AG04450 (cell line): ENCODE measurements around the gene CA11. TPM values are rescaled to one million over a fixed set of nuclear protein-coding genes. Genes with fewer than 3 reads are reported as not detected.
A peak's percentile ranks its signal among the peaks of the same experiment; 100 is the strongest.

Source experiments
- CTCF ChIA-PET: fragments of 300-600, 350-600 bp; formaldehyde crosslinking; extraction: SDS; loops from one replicate; lab custom pipeline; 2022; ENCODE audit warnings: antibody characterized with exemption, inconsistent platforms; lab: Charles Lee
- POLR2A ChIA-PET: fragments of 350-600 bp; formaldehyde crosslinking; extraction: SDS; loops from one replicate; lab custom pipeline; 2021; ENCODE audit warnings: antibody characterized with exemption, inconsistent platforms; lab: Yijun Ruan, JAX
- DNase-seq: peaks from one replicate; pipeline ENCODE4 v3.0.0-alpha.2; 2011; ENCODE audit warnings: low read depth, low spot score
- H3K27ac ChIP-seq: one replicate; pipeline ENCODE4 v1.5.1; 2012; ENCODE audit warnings: low read depth, low read length, control low read depth
- H3K27me3 ChIP-seq: one replicate; pipeline ENCODE4 v1.6.0; 2012; ENCODE audit warnings: low read length; ENCODE audit not compliant: control insufficient read depth, insufficient read depth
- H3K4me3 ChIP-seq: 2 replicates; pipeline ENCODE4 v1.5.1; 2011; ENCODE audit warnings: mild to moderate bottlenecking, low read depth, low read length, control low read depth
- H3K9me3 ChIP-seq: 2 replicates; pipeline ENCODE4 v1.5.1; 2012; ENCODE audit warnings: low read length; ENCODE audit not compliant: control insufficient read depth, insufficient read depth
- polyA plus RNA-seq: library from polyadenylated mRNA; depleted of rRNA; stranded (reverse); fragments of >200 nt; gene quantifications from 2 replicates; pipeline ENCODE4 v1.2.3, GENCODE V29; 2011; rRNA removed
- TF ChIP-seq, protein P1 (sequence below): IDR thresholded peaks from 2 replicates; pipeline ENCODE4 v1.5.1; 2011; ENCODE audit warnings: low read depth, low read length, control low read depth, inconsistent platforms

CA11 gene
- polyA plus RNA-seq, 1 experiment, result 3.7 TPM

DNA sequence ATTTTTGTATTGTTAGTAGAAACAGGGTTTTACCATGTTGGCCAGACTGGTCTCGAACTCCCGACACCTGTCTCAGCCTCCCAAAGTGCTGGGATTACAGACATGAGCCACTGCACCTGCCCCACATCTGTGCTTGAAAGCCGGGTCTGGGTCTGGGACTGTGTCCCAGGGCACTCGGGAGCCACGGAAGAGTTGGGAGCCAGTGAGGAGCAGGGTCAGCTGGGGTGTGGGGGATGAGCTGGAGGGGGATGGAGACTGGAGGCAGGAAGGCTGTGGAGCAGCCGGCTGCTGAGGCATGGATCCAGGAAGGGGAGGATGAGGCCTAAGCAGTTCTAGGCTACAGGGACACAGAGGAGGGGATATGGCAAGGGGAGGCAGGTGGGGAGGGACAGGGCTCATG lies 50.2 kb downstream of the CA11 start:
- TF ChIP-seq, protein P1, sequence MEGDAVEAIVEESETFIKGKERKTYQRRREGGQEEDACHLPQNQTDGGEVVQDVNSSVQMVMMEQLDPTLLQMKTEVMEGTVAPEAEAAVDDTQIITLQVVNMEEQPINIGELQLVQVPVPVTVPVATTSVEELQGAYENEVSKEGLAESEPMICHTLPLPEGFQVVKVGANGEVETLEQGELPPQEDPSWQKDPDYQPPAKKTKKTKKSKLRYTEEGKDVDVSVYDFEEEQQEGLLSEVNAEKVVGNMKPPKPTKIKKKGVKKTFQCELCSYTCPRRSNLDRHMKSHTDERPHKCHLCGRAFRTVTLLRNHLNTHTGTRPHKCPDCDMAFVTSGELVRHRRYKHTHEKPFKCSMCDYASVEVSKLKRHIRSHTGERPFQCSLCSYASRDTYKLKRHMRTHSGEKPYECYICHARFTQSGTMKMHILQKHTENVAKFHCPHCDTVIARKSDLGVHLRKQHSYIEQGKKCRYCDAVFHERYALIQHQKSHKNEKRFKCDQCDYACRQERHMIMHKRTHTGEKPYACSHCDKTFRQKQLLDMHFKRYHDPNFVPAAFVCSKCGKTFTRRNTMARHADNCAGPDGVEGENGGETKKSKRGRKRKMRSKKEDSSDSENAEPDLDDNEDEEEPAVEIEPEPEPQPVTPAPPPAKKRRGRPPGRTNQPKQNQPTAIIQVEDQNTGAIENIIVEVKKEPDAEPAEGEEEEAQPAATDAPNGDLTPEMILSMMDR, result no peak
- CTCF ChIA-PET, result no interaction called here
- POLR2A ChIA-PET, result interaction anchor here (0.6 kb wide), 1 partner anchor 9 kb away, joined by 3 read pairs; no protein-coding TSS in a partner anchor
- H3K27me3 ChIP-seq, result peaks cover 15% of the 10 kb centered on the region
- H3K27ac ChIP-seq, result no peak overlapping the region
- H3K9me3 ChIP-seq, result no peaks in the 10 kb centered on the region; the same call in 1 of the 2 replicates
- H3K4me3 ChIP-seq, result no peak overlapping the region
- DNase-seq, result no peak

DNA sequence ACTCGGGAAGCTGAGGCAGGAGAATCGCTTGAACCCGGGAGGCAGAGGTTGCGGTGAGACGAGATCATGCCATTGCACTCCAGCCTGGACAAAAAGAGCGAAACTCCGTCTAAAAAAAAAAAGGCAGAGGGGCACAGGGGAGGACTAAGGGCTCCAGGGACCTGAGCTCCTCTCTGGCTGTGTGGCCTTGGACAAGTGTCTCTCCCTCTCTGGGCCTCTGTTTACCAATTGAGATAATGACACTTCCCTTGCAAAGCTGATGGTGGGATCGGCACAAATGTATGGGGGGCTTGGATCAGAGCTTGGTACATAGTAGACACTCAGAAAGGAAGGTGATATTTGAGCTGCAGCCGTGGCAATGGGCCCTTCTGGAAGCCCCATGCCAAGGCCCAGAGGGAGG lies 50.8 kb downstream of the CA11 start:
- peaks cover 15% of the 10 kb centered on the region for H3K27me3 ChIP-seq
- ChIA-PET CTCF (interaction anchor here (0.6 to 1.0 kb wide), 2 partner anchors 13 to 106 kb away, joined by 3 to 5 read pairs; no protein-coding TSS in a partner anchor), POLR2A (interaction anchor here (0.6 kb wide), 1 partner anchor 10 kb away, joined by 3 read pairs; no protein-coding TSS in a partner anchor)
- H3K9me3 ChIP-seq, result no peaks in the 10 kb centered on the region; the same call in 1 of the 2 replicates
- H3K4me3 ChIP-seq, result no peak overlapping the region
- no peak for DNase-seq
- no peak overlapping the region for H3K27ac ChIP-seq
- TF ChIP-seq, protein P1, result no peak

DNA sequence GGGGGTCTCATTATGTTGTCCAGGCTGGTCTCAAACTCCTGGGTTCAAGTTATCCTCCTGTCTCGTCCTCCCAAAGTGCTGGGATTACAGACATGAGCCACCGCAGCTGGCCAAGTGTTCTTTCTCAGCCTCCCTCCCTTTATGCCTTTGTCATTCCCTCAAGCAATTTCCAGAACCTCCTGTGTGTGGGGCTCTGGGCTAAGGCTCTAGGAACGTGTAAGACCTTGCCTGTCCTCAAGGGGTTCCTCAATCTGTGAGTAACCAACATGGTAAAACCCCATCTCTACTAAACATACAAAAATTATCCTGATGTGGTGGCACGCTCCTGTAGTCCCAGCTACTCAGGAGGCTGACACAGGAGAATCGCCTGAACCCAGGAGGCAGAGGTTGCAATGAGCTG lies 55.0 kb downstream of the CA11 start:
- DNase-seq, result no peak
- POLR2A ChIA-PET, result no interaction called here
- H3K4me3 ChIP-seq, result no peak overlapping the region
- H3K27me3 ChIP-seq, result no peaks in the 10 kb centered on the region
- H3K27ac ChIP-seq, result no peak overlapping the region
- no peaks in the 10 kb centered on the region for H3K9me3 ChIP-seq
- CTCF ChIA-PET, result interaction anchor here (10.6 kb wide), 1 partner anchor 102 kb away, joined by 174 read pairs; no protein-coding TSS in a partner anchor
- TF ChIP-seq, protein P1, result 0 out of 2 replicates have a peak, but pooled peaks have one; percentile 12

DNA sequence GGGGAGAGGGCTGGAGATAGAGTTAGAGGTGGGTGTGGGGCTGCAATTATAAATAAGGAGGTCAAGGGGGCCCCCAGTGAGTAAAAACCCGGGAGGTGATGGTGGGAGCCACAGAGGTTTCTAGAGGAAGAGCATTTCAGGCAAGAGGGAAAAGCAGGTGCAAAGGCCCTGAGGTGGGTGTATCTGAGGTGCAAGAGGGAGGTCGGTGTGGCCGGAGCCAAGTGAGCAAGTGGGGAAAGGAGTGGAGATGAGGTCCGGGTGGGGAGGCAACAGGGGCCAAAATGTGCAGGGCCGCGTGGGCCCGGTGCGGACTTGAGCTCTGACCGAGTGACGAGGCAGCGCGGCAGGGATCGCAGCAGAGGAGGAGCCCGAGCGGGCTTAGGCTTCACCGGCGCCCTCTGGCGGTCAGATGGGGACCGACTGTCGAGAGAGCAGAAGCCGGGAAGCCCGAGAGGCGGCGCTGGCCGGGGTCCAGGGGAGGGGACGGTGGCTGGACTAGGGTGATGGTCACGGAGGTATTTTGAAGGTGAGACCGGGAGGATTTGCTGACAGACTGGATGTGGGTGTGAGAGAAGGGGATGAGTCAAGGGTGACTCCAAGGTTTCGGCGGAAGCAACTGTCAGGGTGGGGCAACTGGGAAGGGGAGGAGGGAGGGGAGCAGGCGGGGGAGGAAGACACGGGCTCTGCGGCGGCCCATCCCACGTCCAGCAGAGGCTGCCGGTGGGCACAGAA lies 57.2 kb downstream of the CA11 start:
- peak; percentile 58 for DNase-seq
- ChIA-PET POLR2A (interaction anchor here (1.3 to 1.4 kb wide), 2 partner anchors 30 to 96 kb away, joined by 8 read pairs; partner anchors contain the start of genes RPL18 and SPHK2), CTCF (interaction anchor here (0.5 to 10.6 kb wide), 26 partner anchors 9 to 963 kb away, joined by 3 to 207 read pairs (median 4); partner anchors contain the start of genes RPL18 and SPHK2)
- no peaks in the 10 kb centered on the region for H3K9me3 ChIP-seq
- H3K27me3 ChIP-seq, result no peaks in the 10 kb centered on the region
- H3K27ac ChIP-seq, result no peak overlapping the region
- TF ChIP-seq, protein P1, result peak; percentile 92
- peak overlapping the region; percentile 56 for H3K4me3 ChIP-seq

Other genes starting within 250 kb of the CA11 start
- 15.2 and 16.0 TPM in 2 replicates for gene GRWD1, start 200.2 kb downstream of the CA11 start, polyA plus RNA-seq
- 0.20 and 0.25 TPM in 2 replicates for gene KCNJ14, start 190.6 kb downstream of the CA11 start, polyA plus RNA-seq
- gene CYTH2, start 176.8 kb downstream of the CA11 start, polyA plus RNA-seq, result 29.3 and 35.6 TPM in 2 replicates
- gene LMTK3, start 134.4 kb downstream of the CA11 start, polyA plus RNA-seq, result 0.25 TPM in 2 replicates
- gene SULT2B1, start 94.0 kb downstream of the CA11 start, polyA plus RNA-seq, result 0.12 and 0.20 TPM in 2 replicates
- gene SPACA4, start 39.4 kb downstream of the CA11 start, polyA plus RNA-seq, result not detected in 2 replicates
- not detected in 2 replicates for gene FAM83E, start 31.1 kb downstream of the CA11 start, polyA plus RNA-seq
- 1,020 and 1,259 TPM in 2 replicates for gene RPL18, start 27.0 kb downstream of the CA11 start, polyA plus RNA-seq
- gene SPHK2, start 26.7 kb downstream of the CA11 start, polyA plus RNA-seq, result 4.6 and 6.1 TPM in 2 replicates
- gene DBP, start 8.8 kb downstream of the CA11 start, polyA plus RNA-seq, result 3.4 and 4.0 TPM in 2 replicates
- 0.04 and 0.10 TPM in 2 replicates for gene NTN5, start 26.8 kb upstream of the CA11 start, polyA plus RNA-seq
- not detected in 2 replicates for gene FUT2, start 49.8 kb upstream of the CA11 start, polyA plus RNA-seq
- 0.58 and 0.68 TPM in 2 replicates for gene MAMSTR, start 73.5 kb upstream of the CA11 start, polyA plus RNA-seq
- gene RASIP1, start 94.4 kb upstream of the CA11 start, polyA plus RNA-seq, result 0.32 and 0.61 TPM in 2 replicates
- not detected in 2 replicates for gene IZUMO1, start 100.7 kb upstream of the CA11 start, polyA plus RNA-seq
- gene FUT1, start 106.5 kb upstream of the CA11 start, polyA plus RNA-seq, result 0.02 and 0.07 TPM in 2 replicates
- gene FGF21, start 109.3 kb upstream of the CA11 start, polyA plus RNA-seq, result not detected in 2 replicates
- 23.3 and 31.8 TPM in 2 replicates for gene BCAT2, start 164.8 kb upstream of the CA11 start, polyA plus RNA-seq
- gene HSD17B14, start 190.3 kb upstream of the CA11 start, polyA plus RNA-seq, result 2.3 and 3.6 TPM in 2 replicates
- gene PLEKHA4, start 222.4 kb upstream of the CA11 start, polyA plus RNA-seq, result 7.1 and 11.9 TPM in 2 replicates
- 36.5 and 37.2 TPM in 2 replicates for gene PPP1R15A, start 226.2 kb upstream of the CA11 start, polyA plus RNA-seq